ENCODE data around the gene PBX2.

Gene PBX2

GRCh38 chr6:32168807-32169591 is 21.0 kb downstream of the PBX2 start:
- no peak for FAIRE-seq

- no peak for FAIRE-seq
Measured at GRCh38 chr6:32168350-32168749, 21.7 kb downstream of the PBX2 start.

- no peak for FAIRE-seq
Measured at GRCh38 chr6:32167761-32168262, 22.2 kb downstream of the PBX2 start.

- no peak for FAIRE-seq
Measured at GRCh38 chr6:32167154-32167760, 22.7 kb downstream of the PBX2 start.

GRCh38 chr6:32166411-32167061 is 23.5 kb downstream of the PBX2 start:
- FAIRE-seq: no peak

GRCh38 chr6:32164295-32164694 is 25.7 kb downstream of the PBX2 start, which contains the start of gene EGFL8:
Gene EGFL8 (plus strand): TSS chr6:32164595. CDS start chr6:32166166, 1,571 bp downstream.
- FAIRE-seq: no peak

GRCh38 chr6:32163559-32164258 is 26.3 kb downstream of the PBX2 start:
- FAIRE-seq: no peak

GRCh38 chr6:32158052-32158451 is 31.9 kb downstream of the PBX2 start:
- no peak for FAIRE-seq

GRCh38 chr6:32156891-32157290 is 33.1 kb downstream of the PBX2 start:
- no peak for FAIRE-seq

GRCh38 chr6:32154514-32155161 is 35.4 kb downstream of the PBX2 start:
- FAIRE-seq: no peak

- FAIRE-seq: no peak
Measured at GRCh38 chr6:32153564-32154513, 36.2 kb downstream of the PBX2 start, which contains the start of gene PPT2. Gene PPT2 (plus strand): TSS chr6:32154141. CDS start chr6:32154595, 454 bp downstream.

GRCh38 chr6:32152769-32153563 is 37.0 kb downstream of the PBX2 start:
- no peak for FAIRE-seq

GRCh38 chr6:32151863-32152768 is 37.9 kb downstream of the PBX2 start, which contains the start of gene PRRT1:
Gene PRRT1 (minus strand): TSS chr6:32151939. CDS start chr6:32151827, 112 bp downstream.
- FAIRE-seq: no peak

- no peak for FAIRE-seq
Measured at GRCh38 chr6:32151181-32151862, 38.7 kb downstream of the PBX2 start.

- FAIRE-seq: no peak
Measured at GRCh38 chr6:32149932-32150870, 39.8 kb downstream of the PBX2 start.

GRCh38 chr6:32149092-32149755 is 40.8 kb downstream of the PBX2 start:
- no peak for FAIRE-seq
